Neuronal stem cell (in vitro differentiated cells): ENCODE results near the gene ETS1.

Experiments used
- DNase-seq: peaks from one replicate; pipeline ENCODE4 v3.0.0-alpha.2; 2013; ENCODE audit warnings: low spot score
- H2AFZ ChIP-seq: one replicate; pipeline ENCODE4 v1.6.1; 2013; ENCODE audit warnings: mild to moderate bottlenecking, low read length, inconsistent platforms
- H2AK5ac ChIP-seq: 2 replicates; pipeline ENCODE4 v1.6.1; 2013; ENCODE audit warnings: low read depth, mild to moderate bottlenecking, inconsistent platforms, low read length, moderate library complexity, mixed read lengths
- H2BK120ac ChIP-seq: 2 replicates; pipeline ENCODE4 v1.6.1; 2013; ENCODE audit warnings: low read depth, mild to moderate bottlenecking, inconsistent platforms, low read length, moderate library complexity, mixed read lengths
- H2BK12ac ChIP-seq: one replicate; pipeline ENCODE4 v1.6.1; 2013; ENCODE audit warnings: low read length, inconsistent platforms
- H2BK15ac ChIP-seq: 2 replicates; pipeline ENCODE4 v1.6.1; 2013; ENCODE audit warnings: mild to moderate bottlenecking, low read length, inconsistent platforms, mixed read lengths
- H2BK5ac ChIP-seq: one replicate; pipeline ENCODE4 v1.6.1; 2013; ENCODE audit warnings: inconsistent platforms, mild to moderate bottlenecking, low read length, moderate library complexity
- H3K14ac ChIP-seq: one replicate; pipeline ENCODE4 v1.6.1; 2013; ENCODE audit warnings: low read length, inconsistent platforms
- H3K18ac ChIP-seq: 2 replicates; pipeline ENCODE4 v1.6.1; 2013; ENCODE audit warnings: low read length, inconsistent platforms
- H3K23ac ChIP-seq: 2 replicates; pipeline ENCODE4 v1.6.1; 2013; ENCODE audit warnings: low read depth, mild to moderate bottlenecking, mixed read lengths, low read length, inconsistent platforms; ENCODE audit not compliant: poor library complexity
- H3K27ac ChIP-seq: replicated peaks from 3 replicates; pipeline ENCODE4 v1.5.1; 2013; ENCODE audit warnings: low read length, inconsistent platforms
- H3K27me3 ChIP-seq, 3 experiments: 2 replicates each; pipeline ENCODE4 v1.6.1; 2013; ENCODE audit warnings: low read length in 3 of 3, mild to moderate bottlenecking in 2 of 3, inconsistent platforms in 1 of 3, low read depth in 1 of 3, mixed read lengths in 1 of 3, moderate library complexity in 1 of 3; ENCODE audit not compliant: control insufficient read depth in 3 of 3, insufficient read depth in 3 of 3
- H3K36me3 ChIP-seq, 2 donors: replicated peaks in 1 of 2; 2 replicates each; pipeline ENCODE4 v1.6.1; 2013; ENCODE audit warnings: low read length in 2 of 2; ENCODE audit not compliant: control insufficient read depth in 2 of 2, insufficient read depth in 2 of 2
- H3K4ac ChIP-seq: 2 replicates; pipeline ENCODE4 v1.6.1; 2013; ENCODE audit warnings: inconsistent platforms, mild to moderate bottlenecking, low read length, moderate library complexity
- H3K4me1 ChIP-seq, 2 donors: 1 replicate in 1 of 2; 2 replicates in 1 of 2; pipeline ENCODE4 v1.6.1; 2013; ENCODE audit warnings: low read length in 2 of 2, low read depth in 1 of 2; ENCODE audit not compliant: control insufficient read depth in 2 of 2, insufficient read depth in 1 of 2
- H3K4me2 ChIP-seq: one replicate; pipeline ENCODE4 v1.6.1; 2013; ENCODE audit warnings: mild to moderate bottlenecking, low read length, inconsistent platforms; ENCODE audit not compliant: insufficient read depth, poor library complexity, severe bottlenecking
- H3K4me3 ChIP-seq, 2 donors: 2 replicates each; pipeline ENCODE4 v1.5.1; 2013; ENCODE audit warnings: low read length in 2 of 2, mild to moderate bottlenecking in 2 of 2, inconsistent platforms in 1 of 2, moderate library complexity in 1 of 2
- H3K79me1 ChIP-seq: one replicate; pipeline ENCODE4 v1.6.1; 2013; ENCODE audit warnings: low read depth, mild to moderate bottlenecking, inconsistent platforms, low read length, moderate library complexity
- H3K9ac ChIP-seq: one replicate; pipeline ENCODE4 v1.6.1; 2013; ENCODE audit warnings: mild to moderate bottlenecking, low read depth, low read length, inconsistent platforms; ENCODE audit not compliant: poor library complexity
- H3K9me3 ChIP-seq, 2 donors: replicated peaks in 1 of 2; 2 replicates each; pipeline versions ENCODE3 to v1.6.1; 2013; ENCODE audit warnings: low read length in 2 of 2, mild to moderate bottlenecking in 2 of 2, inconsistent platforms in 1 of 2, low read depth in 1 of 2, mixed read lengths in 1 of 2, moderate library complexity in 1 of 2; ENCODE audit not compliant: control insufficient read depth in 2 of 2, insufficient read depth in 1 of 2
- H4K8ac ChIP-seq: one replicate; pipeline ENCODE4 v1.6.1; 2013; ENCODE audit warnings: low read depth, mild to moderate bottlenecking, inconsistent platforms, low read length, moderate library complexity
- H4K91ac ChIP-seq: one replicate; pipeline ENCODE4 v1.6.1; 2013; ENCODE audit warnings: low read length, low read depth, mild to moderate bottlenecking, inconsistent platforms; ENCODE audit not compliant: poor library complexity
- WGBS, 2 donors: extraction: QIAGEN DNeasy Blood & Tissue Kit; methylation state at CpG; one replicate each; pipeline ENCODE4 v1.1.7; 2013; ENCODE audit warnings: missing lambda C conversion rate in 2 of 2, mixed read lengths in 1 of 2; ENCODE audit not compliant: insufficient read length in 2 of 2, insufficient replicate concordance in 1 of 2; ENCODE audit errors: extremely low coverage in 2 of 2; 5-methylcytosine and 5-hydroxymethylcytosine counted together

The ETS1 gene

GRCh38 chr11:128508770-128509510, 78.4 kb downstream of the ETS1 start:
- H3K36me3 ChIP-seq, result peaks cover 0 to 15% of the 10 kb centered on the region in 2 donors
- no peak overlapping the region for H4K8ac ChIP-seq
- no peaks in the 10 kb centered on the region for H3K27me3 ChIP-seq
- peaks cover 0 to 2% of the 10 kb centered on the region in 2 donors for H3K4me1 ChIP-seq
- H3K23ac ChIP-seq, result no peak overlapping the region
- H2BK15ac ChIP-seq, result no peak overlapping the region
- no peak overlapping the region for H2BK12ac ChIP-seq
- no peak overlapping the region for H3K4ac ChIP-seq
- H3K9ac ChIP-seq, result no peak overlapping the region
- no peak overlapping the region for H3K27ac ChIP-seq
- H3K79me1 ChIP-seq, result no peaks in the 10 kb centered on the region
- no peak overlapping the region for H4K91ac ChIP-seq
- H2AFZ ChIP-seq, result no peak overlapping the region
- H3K4me2 ChIP-seq, result no peak overlapping the region
- no peak overlapping the region for H2BK5ac ChIP-seq
- H2AK5ac ChIP-seq, result no peak overlapping the region
- no peak overlapping the region for H3K4me3 ChIP-seq
- H3K18ac ChIP-seq, result no peak overlapping the region
- no peak overlapping the region for H3K14ac ChIP-seq
- H3K9me3 ChIP-seq, result peaks cover 0 to 7% of the 10 kb centered on the region in 2 donors
- WGBS, 2 donors, result no CpG with 5 or more reads among the region's 8 CpGs
- no peak overlapping the region for H2BK120ac ChIP-seq
- DNase-seq, result no peak

- H3K36me3 ChIP-seq, result peaks cover 0 to 10% of the 10 kb centered on the region in 2 donors
- no peak overlapping the region for H4K91ac ChIP-seq
- H2BK120ac ChIP-seq, result no peak overlapping the region
- no peak overlapping the region for H2BK15ac ChIP-seq
- no peak overlapping the region for H2AK5ac ChIP-seq
- no CpG with 5 or more reads among the region's 6 CpGs for WGBS, 2 donors
- H3K18ac ChIP-seq, result no peak overlapping the region
- DNase-seq, result no peak
- no peaks in the 10 kb centered on the region for H3K27me3 ChIP-seq
- no peak overlapping the region for H2AFZ ChIP-seq
- no peak overlapping the region for H3K14ac ChIP-seq
- H3K4ac ChIP-seq, result no peak overlapping the region
- no peak overlapping the region for H3K4me3 ChIP-seq
- H3K23ac ChIP-seq, result no peak overlapping the region
- no peaks in the 10 kb centered on the region for H3K79me1 ChIP-seq
- H3K9ac ChIP-seq, result no peak overlapping the region
- H3K9me3 ChIP-seq, result peaks cover 0 to 8% of the 10 kb centered on the region in 2 donors
- no peak overlapping the region for H3K4me2 ChIP-seq
- H3K27ac ChIP-seq, result no peak overlapping the region
- no peak overlapping the region for H2BK5ac ChIP-seq
- H3K4me1 ChIP-seq, result peaks cover 0 to 5% of the 10 kb centered on the region in 2 donors
- H2BK12ac ChIP-seq, result no peak overlapping the region
- no peak overlapping the region for H4K8ac ChIP-seq
Observed at GRCh38 chr11:128507936-128508335, 79.4 kb downstream of the ETS1 start.

GRCh38 chr11:128506999-128507611, 80.3 kb downstream of the ETS1 start:
- Histone ChIP-seq H3K4me2 (no peak overlapping the region), H3K4ac (no peak overlapping the region), H3K27ac (no peak overlapping the region), H2AFZ (no peak overlapping the region), H4K8ac (no peak overlapping the region), H2AK5ac (no peak overlapping the region), H3K14ac (no peak overlapping the region), H2BK120ac (no peak overlapping the region), H3K23ac (no peak overlapping the region), H3K4me1 (peaks cover 1 to 9% of the 10 kb centered on the region in 2 donors), H3K4me3 (no peak overlapping the region), H3K18ac (no peak overlapping the region), H3K9ac (no peak overlapping the region), H3K27me3 (no peaks in the 10 kb centered on the region), H2BK12ac (no peak overlapping the region), H2BK15ac (no peak overlapping the region), H2BK5ac (no peak overlapping the region), H3K36me3 (peaks cover 0 to 5% of the 10 kb centered on the region in 2 donors), H3K9me3 (peaks cover 0 to 12% of the 10 kb centered on the region in 2 donors), H4K91ac (no peak overlapping the region), H3K79me1 (no peaks in the 10 kb centered on the region)
- WGBS, 2 donors, result no CpG with 5 or more reads among the region's 12 CpGs
- no peak for DNase-seq

- Histone ChIP-seq H3K36me3 (peaks cover 0 to 5% of the 10 kb centered on the region in 2 donors), H3K4me1 (peaks cover 3 to 9% of the 10 kb centered on the region in 2 donors), H4K8ac (no peak overlapping the region)
Observed at GRCh38 chr11:128506356-128506755, 81.0 kb downstream of the ETS1 start.

More at GRCh38 chr11:128506356-128506755, 81.0 kb downstream of the ETS1 start:
- Histone ChIP-seq H3K27me3 (no peaks in the 10 kb centered on the region), H3K14ac (no peak overlapping the region), H3K79me1 (no peaks in the 10 kb centered on the region), H2BK120ac (no peak overlapping the region), H3K27ac (no peak overlapping the region), H3K9me3 (peaks cover 0 to 12% of the 10 kb centered on the region in 2 donors), H3K4me2 (no peak overlapping the region), H2AK5ac (no peak overlapping the region), H2BK15ac (no peak overlapping the region), H2BK12ac (no peak overlapping the region), H4K91ac (no peak overlapping the region), H2AFZ (no peak overlapping the region), H3K4me3 (no peak overlapping the region), H3K4ac (no peak overlapping the region), H2BK5ac (no peak overlapping the region), H3K23ac (no peak overlapping the region), H3K9ac (no peak overlapping the region), H3K18ac (no peak overlapping the region)
- WGBS, 2 donors, result no CpG with 5 or more reads among the region's 15 CpGs
- no peak for DNase-seq
